ENCODE results near the gene GAS2. TPM values are rescaled to one million over a fixed set of nuclear protein-coding genes. Genes with fewer than 3 reads are reported as not detected.

The GAS2 gene
- total and polyA plus RNA-seq, 2 of the 4 experiments (the other 2 are of a cell fraction): 0.51 to 0.90 TPM

GRCh38 chr11:22671751-22672150, 5.3 kb downstream of the GAS2 start:
- Histone ChIP-seq H3K23ac (ENCODE audit: low read depth, low read length) (no peak overlapping the region), H4K5ac (ENCODE audit: low read depth, low read length) (no peak overlapping the region), H3K4ac (ENCODE audit: low read depth, low read length) (no peak overlapping the region), H3K9ac (ENCODE audit: low read depth, low read length) (no peak overlapping the region), H3K27ac (ENCODE audit: insufficient read depth, low read length) (no peak overlapping the region), H4K20me1 (ENCODE audit: insufficient read depth, low read length) (no peaks in the 10 kb centered on the region), H3K56ac (ENCODE audit: extremely low read depth, insufficient read depth, low read length) (no peak overlapping the region), H2BK20ac (ENCODE audit: low read depth, low read length) (no peak overlapping the region), H2BK120ac (ENCODE audit: low read depth, low read length) (no peak overlapping the region), H2AFZ (replicated peaks; ENCODE audit: low read length, poor library complexity) (no peak overlapping the region), H3K4me3 (ENCODE audit: insufficient read depth, low read depth, low read length) (no peak overlapping the region), H2AK5ac (ENCODE audit: low read depth, low read length) (no peak overlapping the region), H2AK9ac (replicated peaks; ENCODE audit: low read depth, low read length, poor library complexity) (no peak overlapping the region), H4K8ac (ENCODE audit: low read depth in 2 of 2, low read length in 2 of 2) (no peak overlapping the region), H2BK15ac (ENCODE audit: low read depth, low read length) (no peak overlapping the region), H3K14ac (replicated peaks; ENCODE audit: low read depth, low read length) (no peak overlapping the region), H3K36me3 (ENCODE audit: control insufficient read depth, insufficient read depth, low read length) (no peaks in the 10 kb centered on the region), H3K27me3 (ENCODE audit: control insufficient read depth, insufficient read depth, low read length) (peaks cover 14% of the 10 kb centered on the region), H2BK5ac (ENCODE audit: low read depth, low read length, poor library complexity, severe bottlenecking) (no peak overlapping the region), H3K79me1 (ENCODE audit: low read depth in 1 of 2, low read length in 2 of 2) (no peaks in the 10 kb centered on the region), H3K4me1 (ENCODE audit: control insufficient read depth, insufficient read depth, low read length) (no peaks in the 10 kb centered on the region), H3K4me2 (ENCODE audit: low read depth, low read length) (no peak overlapping the region), H3K9me1 (ENCODE audit: insufficient read depth, low read length) (no peaks in the 10 kb centered on the region), H3K9me3 (ENCODE audit: control insufficient read depth, insufficient read depth, low read length) (no peaks in the 10 kb centered on the region), H3K18ac (ENCODE audit: low read depth, low read length) (no peak overlapping the region), H4K91ac (ENCODE audit: insufficient read depth, low read depth, low read length) (no peak overlapping the region)
- ATAC-seq (ENCODE audit: low read depth): no peak
- in situ Hi-C loops (cut with MboI; ENCODE audit: low sequenced_read_pairs): no loop called here
- dilution Hi-C loops (cut with HindIII; ENCODE audit: low sequenced_read_pairs, unreplicated experiment): no loop called here
- no TSS peak for BruUV-seq (replicated peaks)
- ChIA-PET POLR2A (ENCODE audit: unreplicated experiment) (no interaction called here), CTCF (no interaction called here)
- DNase-seq: peak; percentile 3
- intact Hi-C loops (cut with micrococcal nuclease): loop anchor here (2.0 kb wide), 1 partner anchor 115 kb away; no protein-coding TSS in a partner anchor
- TF ChIP-seq USF2 (IDR thresholded peaks at IDR 0.05; ENCODE audit: low read depth, low read length) (no peak), BHLHE40 (IDR thresholded peaks at IDR 0.05; ENCODE audit: low read depth, low read length) (no peak), MXI1 (IDR thresholded peaks at IDR 0.05; ENCODE audit: borderline replicate concordance, low read depth, low read length) (no peak), CHD1 (IDR thresholded peaks at IDR 0.05; ENCODE audit: low read depth, low read length) (no peak), MAFK (IDR thresholded peaks at IDR 0.05; ENCODE audit: low read depth, low read length) (no peak), RFX5 (IDR thresholded peaks at IDR 0.05; ENCODE audit: low read depth, low read length) (no peak), RAD21 (IDR thresholded peaks at IDR 0.05; ENCODE audit: low read length) (no peak), CTCF (conservative IDR thresholded peaks at IDR 0.05; ENCODE audit: low read depth, low read length) (no peak), FOS (IDR thresholded peaks at IDR 0.05; ENCODE audit: low read depth, low read length) (no peak), SMC3 (IDR thresholded peaks at IDR 0.05; ENCODE audit: low read depth, low read length) (no peak), NFE2L2 (IDR thresholded peaks at IDR 0.05; ENCODE audit: low read depth, low read length) (no peak), ELK1 (IDR thresholded peaks at IDR 0.05; ENCODE audit: borderline replicate concordance, low read depth, low read length) (no peak), MAZ (IDR thresholded peaks at IDR 0.05; ENCODE audit: borderline replicate concordance, low read depth, low read length) (no peak), CEBPB (IDR thresholded peaks at IDR 0.05; ENCODE audit: low read depth, low read length) (no peak), POLR2A (IDR thresholded peaks at IDR 0.05; ENCODE audit: low read depth, low read length) (no peak)
- WGBS, 2 experiments (ENCODE audit: extremely low coverage in 2 of 2, insufficient read length in 1 of 2): no CpG with 5 or more reads among the region's 2 CpGs

Measured in IMR-90 (cell line).